Measurements from ENCODE around the gene GALNT17. TPM values are rescaled to one million over a fixed set of nuclear protein-coding genes. Genes with fewer than 3 reads are reported as not detected.

The GALNT17 gene
- total RNA-seq, 2 experiments from 2014 or later = not detected

- Mint-ChIP-seq H3K4me1 (no peaks in the 10 kb centered on the region), H3K4me3 (no peak overlapping the region), H3K27ac (no peak overlapping the region), H3K27me3 (no peaks in the 10 kb centered on the region), H3K36me3 (no peaks in the 10 kb centered on the region), H3K9me3 (peaks cover 9% of the 10 kb centered on the region)
- no peak for DNase-seq
These were observed 8.3 kb downstream of the GALNT17 start for GRCh38 chr7:71140264-71140663.

- H3K4me3 Mint-ChIP-seq = no peak overlapping the region
- H3K9me3 Mint-ChIP-seq = peaks cover 13% of the 10 kb centered on the region
- no peak for DNase-seq
- no peaks in the 10 kb centered on the region for H3K36me3 Mint-ChIP-seq
- H3K4me1 Mint-ChIP-seq = no peaks in the 10 kb centered on the region
- H3K27ac Mint-ChIP-seq = no peak overlapping the region
- H3K27me3 Mint-ChIP-seq = no peaks in the 10 kb centered on the region
These were observed 13.0 kb downstream of the GALNT17 start for GRCh38 chr7:71144963-71145362.

DNA sequence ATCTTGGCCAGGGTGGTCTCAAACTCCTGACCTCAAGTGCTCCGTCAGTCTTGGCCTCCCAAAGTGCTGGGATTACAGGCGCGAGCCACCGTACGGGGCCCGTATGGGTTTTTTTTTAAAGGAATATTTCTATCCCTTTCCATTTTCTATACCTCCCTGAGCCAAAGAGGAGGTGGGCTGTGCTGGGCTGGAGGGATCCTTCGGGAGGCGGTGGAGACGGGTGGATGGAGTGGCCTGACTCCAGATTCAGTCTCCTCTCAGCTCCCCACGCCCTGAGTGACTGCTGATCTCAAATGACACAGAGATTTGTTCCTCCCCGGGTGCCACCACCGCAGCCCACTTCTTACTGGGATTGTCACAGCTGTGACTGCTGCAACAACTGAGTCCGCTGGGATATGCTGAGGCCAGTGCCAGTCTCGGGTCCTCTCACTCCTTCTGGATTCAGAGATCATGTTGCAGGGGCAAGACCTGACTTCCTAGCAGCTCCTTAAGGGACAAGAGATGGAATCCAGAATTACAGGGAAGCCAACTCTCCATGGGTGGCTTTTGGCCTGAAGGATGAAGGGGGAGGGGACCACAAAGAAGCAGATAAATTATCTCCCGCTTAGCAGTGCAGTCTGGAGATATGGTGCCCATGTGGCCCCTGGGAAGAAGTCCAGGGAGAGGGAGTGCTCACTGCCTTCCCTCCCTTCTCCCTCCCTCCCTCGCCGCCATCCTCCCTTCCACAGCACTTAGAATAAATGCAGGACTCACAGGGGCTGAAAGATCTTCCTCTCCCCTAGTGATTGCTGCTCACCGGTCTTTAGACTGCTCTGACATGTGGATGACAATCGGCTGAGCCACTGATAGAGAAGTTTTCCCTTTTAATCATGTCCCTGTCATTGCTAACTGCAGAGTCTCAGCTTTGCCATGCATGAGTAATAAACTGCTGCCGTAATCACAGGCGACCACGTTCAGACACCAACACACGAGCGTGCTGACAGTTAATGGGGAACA lies 14.3 kb downstream of the GALNT17 start:
- H3K4me1 Mint-ChIP-seq = no peaks in the 10 kb centered on the region
- H3K9me3 Mint-ChIP-seq = peaks cover 15% of the 10 kb centered on the region

DNA sequence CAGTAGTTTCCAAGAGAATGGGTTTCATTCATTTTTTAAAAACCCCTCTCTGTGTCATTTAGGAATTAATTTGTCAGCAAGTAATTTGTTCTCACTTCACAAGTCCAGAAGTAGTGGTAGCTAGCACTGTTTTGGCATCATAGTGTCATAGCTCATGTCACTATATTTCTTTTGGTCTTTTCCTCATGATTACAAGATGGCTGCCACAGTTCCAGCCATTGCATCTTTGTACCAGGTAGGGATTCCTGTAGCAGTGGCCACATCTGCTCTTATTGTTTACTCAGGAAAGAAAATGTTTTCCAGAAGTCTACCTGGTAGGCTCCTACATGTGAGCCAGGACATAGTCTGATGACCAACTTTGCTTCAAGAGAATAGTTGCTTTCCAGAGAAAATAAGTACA lies 16.2 kb downstream of the GALNT17 start:
- Mint-ChIP-seq H3K27ac (no peak overlapping the region), H3K9me3 (peaks cover 12% of the 10 kb centered on the region), H3K4me3 (no peak overlapping the region), H3K27me3 (no peaks in the 10 kb centered on the region), H3K4me1 (no peaks in the 10 kb centered on the region), H3K36me3 (no peaks in the 10 kb centered on the region)
- no peak for DNase-seq

More for the DNA sequence above, 14.3 kb downstream of the GALNT17 start:
- Mint-ChIP-seq H3K27me3 (no peaks in the 10 kb centered on the region), H3K4me3 (no peak overlapping the region), H3K27ac (no peak overlapping the region), H3K36me3 (no peaks in the 10 kb centered on the region)
- DNase-seq = no peak

DNA sequence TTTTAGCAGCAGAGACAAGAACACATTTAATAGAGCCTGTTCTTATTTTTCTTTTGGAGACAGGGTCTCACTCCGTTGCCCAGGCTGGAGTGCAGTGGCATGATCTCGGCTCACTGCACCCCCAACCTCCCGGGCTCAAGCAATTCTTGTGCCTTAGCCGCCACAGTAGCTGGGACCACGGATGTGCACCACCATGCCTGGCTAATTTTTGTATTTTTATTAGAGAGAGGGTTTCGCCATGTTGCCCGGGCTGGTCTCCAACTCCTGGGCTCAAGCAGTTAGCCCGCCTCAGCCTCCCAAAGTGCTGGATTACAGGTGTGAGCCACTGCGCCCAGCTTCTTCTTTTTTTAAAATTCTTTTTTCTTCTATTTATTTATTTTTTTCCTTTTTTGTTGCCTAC lies 23.3 kb downstream of the GALNT17 start:
- H3K4me3 Mint-ChIP-seq = no peak overlapping the region
- no peaks in the 10 kb centered on the region for H3K4me1 Mint-ChIP-seq
- H3K27ac Mint-ChIP-seq = no peak overlapping the region

GRCh38 chr7:71157757-71158156 lies 25.8 kb downstream of the GALNT17 start:
- Mint-ChIP-seq H3K4me1 (no peaks in the 10 kb centered on the region), H3K36me3 (no peaks in the 10 kb centered on the region), H3K27ac (no peak overlapping the region), H3K27me3 (no peaks in the 10 kb centered on the region), H3K4me3 (no peak overlapping the region), H3K9me3 (peaks cover 8% of the 10 kb centered on the region)
- DNase-seq = no peak

More for the DNA sequence above, 23.3 kb downstream of the GALNT17 start:
- H3K27me3 Mint-ChIP-seq = no peaks in the 10 kb centered on the region
- DNase-seq = no peak
- H3K9me3 Mint-ChIP-seq = peaks cover 8% of the 10 kb centered on the region
- no peaks in the 10 kb centered on the region for H3K36me3 Mint-ChIP-seq

GRCh38 chr7:71165708-71166107 lies 33.8 kb downstream of the GALNT17 start:
- Mint-ChIP-seq H3K27me3 (no peaks in the 10 kb centered on the region), H3K27ac (no peak overlapping the region), H3K4me3 (no peak overlapping the region), H3K4me1 (no peaks in the 10 kb centered on the region), H3K9me3 (peaks cover 5% of the 10 kb centered on the region), H3K36me3 (no peaks in the 10 kb centered on the region)
- no peak for DNase-seq

GRCh38 chr7:71171476-71171875 lies 39.5 kb downstream of the GALNT17 start:
- Mint-ChIP-seq H3K4me1 (no peaks in the 10 kb centered on the region), H3K4me3 (no peak overlapping the region), H3K27me3 (no peaks in the 10 kb centered on the region), H3K9me3 (peaks cover 8% of the 10 kb centered on the region), H3K27ac (no peak overlapping the region), H3K36me3 (no peaks in the 10 kb centered on the region)
- DNase-seq = no peak

DNA sequence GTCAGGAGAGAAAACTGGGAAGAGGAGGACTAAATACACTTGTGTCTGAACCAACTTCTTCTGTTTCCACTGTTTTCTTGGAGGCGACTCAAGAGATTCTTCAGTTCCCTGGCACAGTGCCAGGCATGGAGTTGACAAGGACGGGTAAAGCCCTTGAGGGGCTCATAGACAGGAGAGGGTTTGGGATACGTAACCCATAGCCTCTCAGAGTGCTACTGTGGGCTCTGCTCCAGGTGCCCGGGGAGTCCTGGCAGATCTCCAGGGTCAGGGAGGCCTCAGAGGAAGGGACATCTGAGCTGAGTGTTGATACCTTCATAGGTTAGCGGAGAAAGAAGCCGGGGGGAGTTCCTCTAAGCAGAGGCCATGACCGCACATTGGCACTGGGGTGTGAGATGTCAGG lies 42.0 kb downstream of the GALNT17 start:
- no peak overlapping the region for H3K27ac Mint-ChIP-seq
- no peak overlapping the region for H3K4me3 Mint-ChIP-seq
- peaks cover 12% of the 10 kb centered on the region for H3K9me3 Mint-ChIP-seq
- no peaks in the 10 kb centered on the region for H3K4me1 Mint-ChIP-seq
- no peaks in the 10 kb centered on the region for H3K27me3 Mint-ChIP-seq
- H3K36me3 Mint-ChIP-seq = no peaks in the 10 kb centered on the region
- no peak for DNase-seq

DNA sequence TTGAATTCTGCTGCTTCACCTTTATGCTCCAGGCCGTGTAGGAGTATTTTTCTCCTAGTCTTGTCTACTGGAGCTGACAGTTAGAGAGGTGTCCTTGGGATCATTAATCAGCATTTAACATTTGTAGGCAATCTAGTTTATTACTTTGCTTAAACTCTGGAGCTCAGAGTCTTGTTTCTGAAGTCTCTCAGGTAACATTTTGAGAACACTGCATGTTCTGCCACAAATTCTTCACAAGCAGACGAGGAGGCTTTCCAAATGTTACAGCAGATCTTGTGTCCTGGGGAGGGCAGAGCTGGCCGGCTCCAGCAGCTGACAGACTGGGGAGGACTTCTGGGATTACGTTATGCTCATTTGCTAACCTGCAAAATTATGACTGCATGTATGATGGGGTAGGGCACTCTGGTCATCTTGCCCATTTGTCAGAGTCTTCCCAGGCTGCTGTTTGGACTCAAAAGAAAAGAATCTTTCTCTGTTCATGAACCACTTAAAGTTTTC lies 50.5 kb downstream of the GALNT17 start:
- H3K4me3 Mint-ChIP-seq = no peak overlapping the region
- no peaks in the 10 kb centered on the region for H3K36me3 Mint-ChIP-seq
- H3K4me1 Mint-ChIP-seq = no peaks in the 10 kb centered on the region
- H3K27me3 Mint-ChIP-seq = no peaks in the 10 kb centered on the region
- H3K9me3 Mint-ChIP-seq = peaks cover 11% of the 10 kb centered on the region
- H3K27ac Mint-ChIP-seq = no peak overlapping the region
- DNase-seq = no peak

GRCh38 chr7:71184136-71184535 lies 52.2 kb downstream of the GALNT17 start:
- DNase-seq = no peak
- no peaks in the 10 kb centered on the region for H3K4me1 Mint-ChIP-seq
- H3K36me3 Mint-ChIP-seq = no peaks in the 10 kb centered on the region
- no peak overlapping the region for H3K27ac Mint-ChIP-seq
- no peaks in the 10 kb centered on the region for H3K27me3 Mint-ChIP-seq
- no peak overlapping the region for H3K4me3 Mint-ChIP-seq
- peaks cover 13% of the 10 kb centered on the region for H3K9me3 Mint-ChIP-seq

GRCh38 chr7:71184609-71185008 lies 52.7 kb downstream of the GALNT17 start:
- peaks cover 18% of the 10 kb centered on the region for H3K9me3 Mint-ChIP-seq
- H3K27me3 Mint-ChIP-seq = no peaks in the 10 kb centered on the region
- H3K36me3 Mint-ChIP-seq = no peaks in the 10 kb centered on the region
- H3K4me3 Mint-ChIP-seq = no peak overlapping the region
- no peaks in the 10 kb centered on the region for H3K4me1 Mint-ChIP-seq
- no peak for DNase-seq
- H3K27ac Mint-ChIP-seq = no peak overlapping the region

GRCh38 chr7:71186535-71187057 lies 54.7 kb downstream of the GALNT17 start:
- Mint-ChIP-seq H3K36me3 (no peaks in the 10 kb centered on the region), H3K4me3 (no peak overlapping the region), H3K4me1 (no peaks in the 10 kb centered on the region), H3K27ac (no peak overlapping the region), H3K9me3 (peaks cover 18% of the 10 kb centered on the region), H3K27me3 (no peaks in the 10 kb centered on the region)
- no peak for DNase-seq

GRCh38 chr7:71191771-71192170 lies 59.8 kb downstream of the GALNT17 start:
- Mint-ChIP-seq H3K27me3 (no peaks in the 10 kb centered on the region), H3K4me3 (no peak overlapping the region), H3K9me3 (peaks cover 17% of the 10 kb centered on the region), H3K4me1 (no peaks in the 10 kb centered on the region), H3K27ac (no peak overlapping the region), H3K36me3 (no peaks in the 10 kb centered on the region)
- no peak for DNase-seq

GRCh38 chr7:71193099-71193810 lies 61.3 kb downstream of the GALNT17 start:
- DNase-seq = no peak
- Mint-ChIP-seq H3K27me3 (no peaks in the 10 kb centered on the region), H3K9me3 (peaks cover 17% of the 10 kb centered on the region), H3K36me3 (no peaks in the 10 kb centered on the region), H3K4me1 (no peaks in the 10 kb centered on the region), H3K27ac (no peak overlapping the region), H3K4me3 (no peak overlapping the region)

Measured in activated naive CD8-positive, alpha-beta T cell treated with anti-CD3 and anti-CD28 coated beads for 36 hours (primary cell).